H9 (cell line): Measurements from ENCODE around the gene TMEM158. TPM values are rescaled to one million over a fixed set of nuclear protein-coding genes. Genes with fewer than 3 reads are reported as not detected.

Source experiments
- DNase-seq: peaks from one replicate; pipeline ENCODE4 v3.0.0-alpha.2; 2017
- H2AFZ ChIP-seq: one replicate; pipeline ENCODE4 v1.6.1; 2013; ENCODE audit warnings: mild to moderate bottlenecking, low read length, control low read depth, moderate library complexity
- H2AK5ac ChIP-seq: 2 replicates; pipeline ENCODE4 v1.6.1; 2013; ENCODE audit warnings: low read length, control low read depth, mixed read lengths; ENCODE audit not compliant: insufficient read length
- H2BK120ac ChIP-seq: one replicate; pipeline ENCODE4 v1.6.1; 2013; ENCODE audit warnings: low read depth, mild to moderate bottlenecking, low read length, control low read depth, inconsistent platforms; ENCODE audit not compliant: poor library complexity, severe bottlenecking
- H2BK12ac ChIP-seq: 2 replicates; pipeline ENCODE4 v1.6.1; 2013; ENCODE audit warnings: low read length, control low read depth, mixed read lengths, low read depth; ENCODE audit not compliant: insufficient read length
- H2BK15ac ChIP-seq: 2 replicates; pipeline ENCODE4 v1.6.1; 2013; ENCODE audit warnings: low read depth, low read length, control low read depth
- H2BK20ac ChIP-seq: one replicate; pipeline ENCODE4 v1.6.1; 2013; ENCODE audit warnings: low read depth, mild to moderate bottlenecking, low read length, control low read depth, inconsistent platforms; ENCODE audit not compliant: poor library complexity, severe bottlenecking
- H2BK5ac ChIP-seq: 2 replicates; pipeline ENCODE4 v1.6.1; 2013; ENCODE audit warnings: low read length, control low read depth, mixed read lengths; ENCODE audit not compliant: insufficient read length
- H3K14ac ChIP-seq: 2 replicates; pipeline ENCODE4 v1.6.1; 2013; ENCODE audit warnings: low read length, control low read depth; ENCODE audit not compliant: insufficient read depth
- H3K18ac ChIP-seq: 2 replicates; pipeline ENCODE4 v1.6.1; 2013; ENCODE audit warnings: low read depth, mild to moderate bottlenecking, mixed read lengths, low read length, control low read depth; ENCODE audit not compliant: insufficient read length
- H3K23ac ChIP-seq: 2 replicates; pipeline ENCODE4 v1.6.1; 2013; ENCODE audit warnings: low read length, control low read depth, mixed read lengths, low read depth; ENCODE audit not compliant: insufficient read length
- H3K23me2 ChIP-seq: 2 replicates; pipeline ENCODE4 v1.6.1; 2013; ENCODE audit warnings: low read depth, mild to moderate bottlenecking, mixed read lengths, low read length, control low read depth; ENCODE audit not compliant: insufficient read length, poor library complexity, severe bottlenecking
- H3K27ac ChIP-seq: 2 replicates; pipeline ENCODE4 v1.5.1; 2013; ENCODE audit warnings: low read length, control low read depth, mixed read lengths, low read depth; ENCODE audit not compliant: insufficient read length
- H3K27me3 ChIP-seq: 2 replicates; pipeline ENCODE4 v1.6.1; 2013; ENCODE audit warnings: low read length, control low read depth, inconsistent platforms; ENCODE audit not compliant: insufficient read depth
- H3K4ac ChIP-seq: 2 replicates; pipeline ENCODE4 v1.6.1; 2013; ENCODE audit warnings: low read depth, mild to moderate bottlenecking, control low read depth, inconsistent platforms, low read length, moderate library complexity
- H3K4me1 ChIP-seq: 2 replicates; pipeline ENCODE4 v1.6.1; 2013; ENCODE audit warnings: low read length, control low read depth, inconsistent platforms; ENCODE audit not compliant: insufficient read depth
- H3K4me2 ChIP-seq: 2 replicates; pipeline ENCODE4 v1.6.1; 2013; ENCODE audit warnings: low read length, control low read depth, mixed read lengths; ENCODE audit not compliant: insufficient read length, insufficient read depth
- H3K56ac ChIP-seq: 2 replicates; pipeline ENCODE4 v1.6.1; 2013; ENCODE audit warnings: low read depth, mild to moderate bottlenecking, mixed read lengths, low read length, control low read depth; ENCODE audit not compliant: insufficient read length
- H3K79me1 ChIP-seq: 2 replicates; pipeline ENCODE4 v1.6.1; 2013; ENCODE audit warnings: low read depth, mild to moderate bottlenecking, moderate library complexity, low read length, control low read depth, inconsistent platforms; ENCODE audit not compliant: insufficient read depth, poor library complexity, severe bottlenecking
- H3K79me2 ChIP-seq: 2 replicates; pipeline ENCODE4 v1.6.1; 2013; ENCODE audit warnings: low read length, control low read depth, inconsistent platforms; ENCODE audit not compliant: insufficient read depth
- H3K9ac ChIP-seq: 2 replicates; pipeline ENCODE4 v1.6.1; 2013; ENCODE audit warnings: low read length, control low read depth, mixed read lengths; ENCODE audit not compliant: insufficient read length; ENCODE audit errors: extremely low read depth
- H3K9me3 ChIP-seq: one replicate; pipeline ENCODE4 v1.6.1; 2013; ENCODE audit warnings: low read depth, low read length, inconsistent platforms; ENCODE audit not compliant: control insufficient read depth
- H3T11ph ChIP-seq: one replicate; pipeline ENCODE4 v1.6.1; 2013; ENCODE audit warnings: mild to moderate bottlenecking, low read length, control low read depth, inconsistent platforms
- H4K20me1 ChIP-seq: one replicate; pipeline ENCODE4 v1.6.1; 2013; ENCODE audit not compliant: control insufficient read depth, insufficient read length, insufficient read depth
- H4K5ac ChIP-seq: 2 replicates; pipeline ENCODE4 v1.6.1; 2013; ENCODE audit warnings: low read depth, mild to moderate bottlenecking, mixed read lengths, low read length, control low read depth; ENCODE audit not compliant: insufficient read length
- H4K8ac ChIP-seq: replicated peaks from 2 replicates; pipeline ENCODE4 v1.6.1; 2013; ENCODE audit warnings: low read length, control low read depth, mixed read lengths, low read depth; ENCODE audit not compliant: insufficient read length
- H4K91ac ChIP-seq: 2 replicates; pipeline ENCODE4 v1.6.1; 2013; ENCODE audit warnings: low read depth, mild to moderate bottlenecking, moderate library complexity, mixed read lengths, low read length, control low read depth; ENCODE audit not compliant: insufficient read length
- H3K27ac Mint-ChIP-seq, 3 experiments: 2 replicates in 2 of 3; 3 replicates in 1 of 3; pipeline ENCODE4 v1.8.0; 2020 to 2021; ENCODE audit warnings: mixed read lengths in 3 of 3, mild to moderate bottlenecking in 1 of 3, moderate library complexity in 1 of 3
- H3K27me3 Mint-ChIP-seq: 2 replicates; pipeline ENCODE4 v1.8.0; 2021; ENCODE audit warnings: low read depth, mild to moderate bottlenecking, moderate library complexity, mixed read lengths
- H3K36me3 Mint-ChIP-seq, 3 experiments: 2 replicates in 2 of 3; 3 replicates in 1 of 3; pipeline ENCODE4 v1.8.0; 2020 to 2021; ENCODE audit warnings: low read depth in 3 of 3, mixed read lengths in 3 of 3; ENCODE audit not compliant: insufficient read depth in 1 of 3
- H3K4me1 Mint-ChIP-seq, 2 experiments: 2 replicates each; pipeline ENCODE4 v1.8.0; 2020; ENCODE audit warnings: mixed read lengths in 2 of 2
- H3K4me3 Mint-ChIP-seq, 2 experiments: 2 replicates in 1 of 2; 3 replicates in 1 of 2; pipeline ENCODE4 v1.8.0; 2020 to 2021; ENCODE audit warnings: mild to moderate bottlenecking in 2 of 2, mixed read lengths in 2 of 2, moderate library complexity in 1 of 2
- H3K9me3 Mint-ChIP-seq, 2 experiments: 2 replicates in 1 of 2; 3 replicates in 1 of 2; pipeline ENCODE4 v1.8.0; 2020; ENCODE audit warnings: mild to moderate bottlenecking in 2 of 2, mixed read lengths in 2 of 2, moderate library complexity in 1 of 2
- WGBS: extraction: QIAGEN DNeasy Blood & Tissue Kit; methylation state at CpG from one replicate; pipeline ENCODE4 v1.1.7; 2013; ENCODE audit warnings: missing lambda C conversion rate, low lambda C conversion rate, mixed read lengths; ENCODE audit not compliant: insufficient read length; ENCODE audit errors: extremely low coverage; 5-methylcytosine and 5-hydroxymethylcytosine counted together
- total RNA-seq: library from RNA; stranded (reverse); gene quantifications from 2 replicates; pipeline ENCODE4 v1.2.1, GENCODE V29; 2021
- TF ChIP-seq, protein P1 (sequence below): fragments of 200-600 bp; sonication (generic); conservative IDR thresholded peaks from 3 replicates; pipeline ENCODE4 v1.8.0; 2021; ENCODE audit warnings: antibody characterized with exemption, mild to moderate bottlenecking

Gene TMEM158
- total RNA-seq, 1 experiment from 2014 or later, result 29.1 TPM

DNA sequence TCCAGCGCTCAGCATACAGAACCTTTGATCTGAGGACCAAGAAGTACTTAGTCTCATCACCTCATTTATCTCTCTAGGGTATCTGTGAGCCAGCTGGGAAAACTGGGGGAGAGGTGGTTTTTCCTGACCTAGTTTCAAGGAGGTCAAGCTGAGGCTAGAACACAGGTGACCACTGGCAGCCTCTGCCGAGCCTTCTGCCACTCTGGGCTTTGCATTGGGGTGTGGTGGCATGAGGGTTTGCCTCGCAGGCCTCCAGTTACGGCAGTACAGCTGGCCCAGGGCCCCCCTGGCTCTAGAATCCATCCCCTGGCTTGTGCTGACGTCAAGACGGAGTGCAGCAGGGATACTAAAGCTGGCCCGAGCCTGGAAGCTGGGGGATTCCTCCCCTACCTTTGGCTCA, 45.2 kb downstream of the TMEM158 start:
- no peak overlapping the region for H4K5ac ChIP-seq
- WGBS, result no CpG with 5 or more reads among the region's 7 CpGs
- no peaks in the 10 kb centered on the region for H3K9me3 Mint-ChIP-seq

More for the DNA sequence above, 45.2 kb downstream of the TMEM158 start:
- H3K23ac ChIP-seq, result no peak overlapping the region
- H3K23me2 ChIP-seq, result no peaks in the 10 kb centered on the region
- H3K14ac ChIP-seq, result no peak overlapping the region
- H2AFZ ChIP-seq, result no peak overlapping the region
- no peak overlapping the region for H2BK12ac ChIP-seq
- TF ChIP-seq, protein P1, sequence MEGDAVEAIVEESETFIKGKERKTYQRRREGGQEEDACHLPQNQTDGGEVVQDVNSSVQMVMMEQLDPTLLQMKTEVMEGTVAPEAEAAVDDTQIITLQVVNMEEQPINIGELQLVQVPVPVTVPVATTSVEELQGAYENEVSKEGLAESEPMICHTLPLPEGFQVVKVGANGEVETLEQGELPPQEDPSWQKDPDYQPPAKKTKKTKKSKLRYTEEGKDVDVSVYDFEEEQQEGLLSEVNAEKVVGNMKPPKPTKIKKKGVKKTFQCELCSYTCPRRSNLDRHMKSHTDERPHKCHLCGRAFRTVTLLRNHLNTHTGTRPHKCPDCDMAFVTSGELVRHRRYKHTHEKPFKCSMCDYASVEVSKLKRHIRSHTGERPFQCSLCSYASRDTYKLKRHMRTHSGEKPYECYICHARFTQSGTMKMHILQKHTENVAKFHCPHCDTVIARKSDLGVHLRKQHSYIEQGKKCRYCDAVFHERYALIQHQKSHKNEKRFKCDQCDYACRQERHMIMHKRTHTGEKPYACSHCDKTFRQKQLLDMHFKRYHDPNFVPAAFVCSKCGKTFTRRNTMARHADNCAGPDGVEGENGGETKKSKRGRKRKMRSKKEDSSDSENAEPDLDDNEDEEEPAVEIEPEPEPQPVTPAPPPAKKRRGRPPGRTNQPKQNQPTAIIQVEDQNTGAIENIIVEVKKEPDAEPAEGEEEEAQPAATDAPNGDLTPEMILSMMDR, result no peak
- H3K18ac ChIP-seq, result no peak overlapping the region
- no peak overlapping the region for H2BK120ac ChIP-seq
- no peaks in the 10 kb centered on the region for H3K9me3 ChIP-seq
- H3K36me3 Mint-ChIP-seq, result no peaks in the 10 kb centered on the region
- H3K27me3 Mint-ChIP-seq, result peaks cover 18% of the 10 kb centered on the region
- H4K8ac ChIP-seq, result no peak overlapping the region
- no peak overlapping the region for H3K4me3 Mint-ChIP-seq
- H3K27me3 ChIP-seq, result no peaks in the 10 kb centered on the region
- H2BK15ac ChIP-seq, result no peak overlapping the region
- no peak overlapping the region for H2BK5ac ChIP-seq
- no peak overlapping the region for H4K91ac ChIP-seq
- no peak overlapping the region for H3K4ac ChIP-seq
- no peak overlapping the region for H3K56ac ChIP-seq
- peaks cover 12 to 19% of the 10 kb centered on the region in 2 experiments for H3K4me1 Mint-ChIP-seq
- no peak overlapping the region for H3K27ac Mint-ChIP-seq
- H3K79me2 ChIP-seq, result no peaks in the 10 kb centered on the region
- H3K9ac ChIP-seq, result no peak overlapping the region
- H3T11ph ChIP-seq, result no peak overlapping the region
- H3K4me1 ChIP-seq, result no peaks in the 10 kb centered on the region; the same call in 1 of the 2 replicates
- no peak overlapping the region for H2BK20ac ChIP-seq
- no peak for DNase-seq
- H4K20me1 ChIP-seq, result no peaks in the 10 kb centered on the region
- no peak overlapping the region for H3K27ac ChIP-seq
- no peak overlapping the region for H2AK5ac ChIP-seq
- no peak overlapping the region for H3K4me2 ChIP-seq
- no peaks in the 10 kb centered on the region for H3K79me1 ChIP-seq
